Measurements from ENCODE around the gene C20orf144. TPM values are rescaled to one million over a fixed set of nuclear protein-coding genes. Genes with fewer than 3 reads are reported as not detected.

Gene C20orf144
- total and polyA plus RNA-seq, 9 of the 15 experiments (the other 6 are each of a cell fraction or from before 2014, with no cell fraction given), result 0.04 to 0.23 (median 0.11) TPM; not detected in 2

GRCh38 chr20:33674294-33675135, 12.4 kb downstream of the C20orf144 start, which contains the start of gene NECAB3 (continued):
- no peak for TF ChIP-seq THRAP3 (IDR thresholded peaks at IDR 0.05; ENCODE audit: borderline replicate concordance)
- peak; percentile 66 to 69; a peak in 2 of 4 replicates for TF ChIP-seq NRF1 (conservative IDR thresholded peaks at IDR 0.05 in 1 of 2, IDR thresholded peaks at IDR 0.05 in 1 of 2)
- no peak for TF ChIP-seq SRSF3 (IDR thresholded peaks at IDR 0.05; ENCODE audit: insufficient read depth, low read length)
- no peak for TF ChIP-seq ZNF584 (CRISPR knock-in tag; IDR thresholded peaks at IDR 0.05; ENCODE audit: low read depth)
- no peak for TF ChIP-seq MECOM (CRISPR knock-in tag; IDR thresholded peaks at IDR 0.05)
- TF ChIP-seq IRF9 (tag; IDR thresholded peaks at IDR 0.05), result no peak
- TF ChIP-seq ZBTB49 (CRISPR knock-in tag; IDR thresholded peaks at IDR 0.05; ENCODE audit: borderline replicate concordance), result no peak
- no peak; the same call in 1 of the 2 replicates for TF ChIP-seq ARID4B (CRISPR knock-in tag; IDR thresholded peaks at IDR 0.05)
- no peak for TF ChIP-seq PCBP1 (IDR thresholded peaks at IDR 0.05; ENCODE audit: low read depth, low read length, poor library complexity, severe bottlenecking)
- no peak for TF ChIP-seq DACH1 (IDR thresholded peaks at IDR 0.05; ENCODE audit: partially characterized antibody)
- TF ChIP-seq ZNF408 (CRISPR knock-in tag; IDR thresholded peaks at IDR 0.05; ENCODE audit: low read depth), result no peak
- peak in 1 of 2 experiments; percentile 82; a peak in 2 of 4 replicates for TF ChIP-seq SIN3A (IDR thresholded peaks at IDR 0.05; ENCODE audit: borderline replicate concordance in 2 of 2, control insufficient read depth in 1 of 2, low read depth in 2 of 2, low read length in 2 of 2)
- TF ChIP-seq ARID1B (IDR thresholded peaks at IDR 0.05), result no peak
- no peak for TF ChIP-seq ZBTB9 (CRISPR knock-in tag; IDR thresholded peaks at IDR 0.05)
- no peak for TF ChIP-seq PREB (CRISPR knock-in tag; IDR thresholded peaks at IDR 0.05)

Measured in K562 (cell line).